ENCODE data around the gene NCAM1.
"Not testable (repeated sequence)": the region's sequence is repeated elsewhere in the genome, so short reads cannot be mapped to it uniquely, and the experiment has no call there.

Gene NCAM1

GRCh38 chr11:113022262-113022661, 61.0 kb downstream of the NCAM1 start:
- DNase-seq (ENCODE audit: low read depth), result no peak

GRCh38 chr11:113023228-113023627, 62.0 kb downstream of the NCAM1 start:
- DNase-seq (ENCODE audit: low read depth), result no peak

GRCh38 chr11:113023986-113024385, 62.8 kb downstream of the NCAM1 start:
- no peak for DNase-seq (ENCODE audit: low read depth)

- no peak for DNase-seq (ENCODE audit: low read depth)
These were observed 65.6 kb downstream of the NCAM1 start for GRCh38 chr11:113026778-113027177.

- no peak for DNase-seq (ENCODE audit: low read depth)
These were observed 73.4 kb downstream of the NCAM1 start for GRCh38 chr11:113034576-113034975.

GRCh38 chr11:113035708-113036107, 74.5 kb downstream of the NCAM1 start:
- no peak for DNase-seq (ENCODE audit: low read depth)

GRCh38 chr11:113043698-113044097, 82.5 kb downstream of the NCAM1 start:
- no peak for DNase-seq (ENCODE audit: low read depth)

GRCh38 chr11:113045146-113045545, 83.9 kb downstream of the NCAM1 start:
- no peak for DNase-seq (ENCODE audit: low read depth)

GRCh38 chr11:113046866-113047265, 85.6 kb downstream of the NCAM1 start:
- DNase-seq (ENCODE audit: low read depth), result no peak

GRCh38 chr11:113048820-113049768, 87.9 kb downstream of the NCAM1 start:
- DNase-seq (ENCODE audit: low read depth), result no peak

- not testable (repeated sequence) for DNase-seq (ENCODE audit: low read depth)
These were observed 91.8 kb downstream of the NCAM1 start for GRCh38 chr11:113053042-113053441.

GRCh38 chr11:113057038-113057437, 95.8 kb downstream of the NCAM1 start:
- no peak for DNase-seq (ENCODE audit: low read depth)

- DNase-seq (ENCODE audit: low read depth), result no peak
These were observed 98.3 kb downstream of the NCAM1 start for GRCh38 chr11:113059548-113059947.

GRCh38 chr11:113065330-113065729, 104.1 kb downstream of the NCAM1 start:
- DNase-seq (ENCODE audit: low read depth), result no peak

GRCh38 chr11:113072237-113072858, 111.1 kb downstream of the NCAM1 start:
- DNase-seq (ENCODE audit: low read depth), result no peak

GRCh38 chr11:113073290-113073953, 112.2 kb downstream of the NCAM1 start:
- DNase-seq (ENCODE audit: low read depth), result no peak

GRCh38 chr11:113075586-113076095, 114.4 kb downstream of the NCAM1 start:
- no peak for DNase-seq (ENCODE audit: low read depth)

- DNase-seq (ENCODE audit: low read depth), result no peak
These were observed 116.2 kb downstream of the NCAM1 start for GRCh38 chr11:113077379-113077778.

- no peak for DNase-seq (ENCODE audit: low read depth)
These were observed 121.2 kb downstream of the NCAM1 start for GRCh38 chr11:113082341-113082955.

- DNase-seq (ENCODE audit: low read depth), result no peak
These were observed 122.4 kb downstream of the NCAM1 start for GRCh38 chr11:113083571-113083970.

- DNase-seq (ENCODE audit: low read depth), result no peak
These were observed 123.1 kb downstream of the NCAM1 start for GRCh38 chr11:113084297-113084696.

GRCh38 chr11:113085446-113085845, 124.2 kb downstream of the NCAM1 start:
- no peak for DNase-seq (ENCODE audit: low read depth)

Data from activated gamma-delta T cell treated with anti-CD3 and anti-CD28 coated beads, Interleukin-2, amount 50 U/mL, for 16 hours (primary cell).